SK-N-SH (cell line): ENCODE data around the gene DPF3. TPM values are rescaled to one million over a fixed set of nuclear protein-coding genes. Genes with fewer than 3 reads are reported as not detected.

Experiments used
- CTCF ChIA-PET: fragments of 300-600, 350-600 bp; formaldehyde crosslinking; extraction: SDS; loops from one replicate; lab custom pipeline; 2021; lab: Yijun Ruan, JAX
- POLR2A ChIA-PET: fragments of 350-600 bp; sonication (Branson Sonifier 250); formaldehyde crosslinking; extraction: SDS; loops from one replicate; lab custom pipeline; 2020; ENCODE audit warnings: antibody characterized with exemption, inconsistent platforms; lab: Yijun Ruan, JAX
- DNase-seq: peaks from one replicate; pipeline ENCODE4 v3.0.0; 2012
- H2AFZ ChIP-seq: fragments of 200-600 bp; sonication (generic); 2 replicates; pipeline ENCODE4 v1.8.1; 2016; ENCODE audit warnings: antibody characterized with exemption, mild to moderate bottlenecking, low read depth
- H3F3A ChIP-seq: fragments of 200-600 bp; sonication (generic); replicated peaks from 2 replicates; pipeline ENCODE3; 2016; ENCODE audit warnings: antibody characterized with exemption, mild to moderate bottlenecking; ENCODE audit not compliant: insufficient read depth
- H3K27ac ChIP-seq, 2 experiments: fragments of 200-500 bp in 1 of 2; fragments of 200-600 bp in 1 of 2; sonication (Bioruptor generic) in 1 of 2; sonication (generic), shearing (Covaris generic) in 1 of 2; 2 replicates each; pipeline versions ENCODE4 v1.5.1 to v1.6.1; 2014 to 2016; ENCODE audit warnings: low read depth in 2 of 2, inconsistent platforms in 1 of 2, low read length in 1 of 2, mild to moderate bottlenecking in 1 of 2, mixed read lengths in 1 of 2
- H3K27me3 ChIP-seq: fragments of 200-600 bp; sonication (generic), shearing (Covaris generic); 2 replicates; pipeline ENCODE4 v1.6.1; 2016; ENCODE audit warnings: mixed run types; ENCODE audit not compliant: insufficient read depth
- H3K36me3 ChIP-seq, 2 experiments: fragments of 200-500 bp in 1 of 2; fragments of 200-600 bp in 1 of 2; sonication (Bioruptor generic) in 1 of 2; sonication (generic) in 1 of 2; replicated peaks in 1 of 2; 2 replicates each; pipeline versions ENCODE3 to v1.5.1; 2014 to 2016; ENCODE audit warnings: low read length in 1 of 2, mild to moderate bottlenecking in 1 of 2; ENCODE audit not compliant: insufficient read depth in 2 of 2, control insufficient read depth in 1 of 2
- H3K4me1 ChIP-seq, 2 experiments: fragments of 200-500 bp in 1 of 2; fragments of 200-600 bp in 1 of 2; sonication (Bioruptor generic) in 1 of 2; sonication (generic), shearing (Covaris generic) in 1 of 2; 2 replicates each; pipeline versions ENCODE4 v1.5.1 to v1.6.1; 2014 to 2016; ENCODE audit warnings: low read depth in 1 of 2, low read length in 1 of 2, mixed run types in 1 of 2; ENCODE audit not compliant: insufficient read depth in 2 of 2, control insufficient read depth in 1 of 2
- H3K4me2 ChIP-seq: fragments of 200-600 bp; sonication (generic), shearing (Covaris generic); 2 replicates; pipeline ENCODE4 v1.6.1; 2017; ENCODE audit warnings: mixed run types
- H3K4me3 ChIP-seq, 2 experiments: fragments of 200-500 bp in 1 of 2; fragments of 200-600 bp in 1 of 2; sonication (Bioruptor generic) in 1 of 2; sonication (generic), shearing (Covaris generic) in 1 of 2; 2 replicates each; pipeline versions ENCODE4 v1.5.1 to v1.8.1; 2014 to 2016; ENCODE audit warnings: low read depth in 2 of 2, inconsistent platforms in 1 of 2, low read length in 1 of 2, mild to moderate bottlenecking in 1 of 2, mixed read lengths in 1 of 2, moderate library complexity in 1 of 2
- H3K79me2 ChIP-seq: fragments of 200-600 bp; sonication (generic); 2 replicates; pipeline ENCODE4 v1.8.1; 2017; ENCODE audit warnings: mild to moderate bottlenecking; ENCODE audit not compliant: insufficient read depth
- H3K9ac ChIP-seq: fragments of 200-600 bp; sonication (generic); 2 replicates; pipeline ENCODE4 v1.6.1; 2017; ENCODE audit warnings: mixed run types
- H3K9me2 ChIP-seq: fragments of 200-600 bp; sonication (generic); 2 replicates; pipeline ENCODE4 v1.6.1; 2017; ENCODE audit warnings: mixed run types
- H3K9me3 ChIP-seq: fragments of 200-600 bp; sonication (generic); 2 replicates; pipeline ENCODE4 v1.6.1; 2017; ENCODE audit warnings: mixed run types, mild to moderate bottlenecking, moderate library complexity
- H4K20me1 ChIP-seq: fragments of 200-600 bp; sonication (generic); 2 replicates; pipeline ENCODE4 v1.6.1; 2017; ENCODE audit warnings: mild to moderate bottlenecking, mixed run types; ENCODE audit not compliant: insufficient read depth
- CTCF ChIP-seq: fragments of 200-600 bp; sonication (generic); IDR thresholded peaks from 2 replicates; pipeline ENCODE4 v1.6.1; 2017; ENCODE audit warnings: antibody characterized with exemption, mild to moderate bottlenecking, moderate library complexity
- ELF1 ChIP-seq: IDR thresholded peaks from 2 replicates; pipeline ENCODE4 v1.4.0; 2012
- EP300 ChIP-seq, 2 experiments: IDR thresholded peaks; 2 replicates each; pipeline versions ENCODE4 v1.4.0 to v1.6.1; 2012; ENCODE audit warnings: borderline replicate concordance in 1 of 2, low read depth in 1 of 2, low read length in 1 of 2
- FOXJ3 ChIP-seq: sonication (generic); formaldehyde crosslinking; IDR thresholded peaks from 2 replicates; pipeline ENCODE4 v1.5.1; 2020; ENCODE audit warnings: mild to moderate bottlenecking, missing genetic modification reagents
- GATA2 ChIP-seq: sonication (generic); formaldehyde crosslinking; IDR thresholded peaks from 2 replicates; pipeline ENCODE4 v1.5.0; 2020; ENCODE audit warnings: mild to moderate bottlenecking, missing genetic modification reagents
- IRF3 ChIP-seq: fragments of 150-350 bp; IDR thresholded peaks from 2 replicates; pipeline ENCODE4 v1.6.1; 2016; ENCODE audit warnings: mild to moderate bottlenecking, low read depth, low read length
- JUND ChIP-seq: IDR thresholded peaks from 2 replicates; pipeline ENCODE4 v1.4.0; 2012
- MEF2A ChIP-seq: IDR thresholded peaks from 2 replicates; pipeline ENCODE4 v1.4.0; 2012; ENCODE audit warnings: low read depth, borderline replicate concordance
- MXI1 ChIP-seq: IDR thresholded peaks from 2 replicates; pipeline ENCODE4 v1.6.1; 2012; ENCODE audit warnings: mild to moderate bottlenecking, low read depth, low read length, improper control_type of control experiment
- NRF1 ChIP-seq: IDR thresholded peaks from 2 replicates; pipeline ENCODE4 v1.6.1; 2012; ENCODE audit warnings: low read depth, mild to moderate bottlenecking, low read length
- PBX3 ChIP-seq: IDR thresholded peaks from 2 replicates; pipeline ENCODE4; 2012
- RAD21 ChIP-seq: IDR thresholded peaks from 2 replicates; pipeline ENCODE4 v1.6.1; 2012; ENCODE audit warnings: mild to moderate bottlenecking, low read length
- RFX5 ChIP-seq: IDR thresholded peaks from 2 replicates; pipeline ENCODE4 v1.6.1; 2012; ENCODE audit warnings: mild to moderate bottlenecking, improper control_type of control experiment, low read length
- RXRA ChIP-seq: IDR thresholded peaks from 2 replicates; pipeline ENCODE4 v1.4.0; 2012; ENCODE audit warnings: low read depth, mild to moderate bottlenecking, borderline replicate concordance
- SIN3A ChIP-seq: IDR thresholded peaks from 2 replicates; pipeline ENCODE4 v1.6.1; 2012; ENCODE audit warnings: low read depth, mild to moderate bottlenecking, low read length, moderate library complexity, borderline replicate concordance
- TCF12 ChIP-seq: IDR thresholded peaks from 2 replicates; pipeline ENCODE4 v1.4.0; 2012
- YY1 ChIP-seq: IDR thresholded peaks from 2 replicates; pipeline ENCODE4 v1.4.0; 2012; ENCODE audit warnings: low read depth, mild to moderate bottlenecking
- WGBS: methylation state at CpG from one replicate; pipeline ENCODE4 v1.1.6; 2017; ENCODE audit warnings: low lambda C conversion rate; 5-methylcytosine and 5-hydroxymethylcytosine counted together
- polyA plus RNA-seq, 3 experiments: library from polyadenylated mRNA; depleted of rRNA; stranded (reverse); fragments of >200 nt; gene quantifications; 2 replicates each; pipeline ENCODE4 v1.2.3, GENCODE V29; 2012
- TF ChIP-seq, protein P1 (sequence below): IDR thresholded peaks from 2 replicates; pipeline ENCODE4 v1.4.0; 2012; ENCODE audit warnings: low read depth, borderline replicate concordance

The DPF3 gene
- polyA plus RNA-seq, 1 of the 3 experiments (the other 2 are of a cell fraction), result 2.8 TPM

GRCh38 chr14:72583316-72584272 is 310.3 kb downstream of the DPF3 start:
- ChIA-PET CTCF (no interaction called here), POLR2A (no interaction called here)
- H3K27me3 ChIP-seq, result peaks cover 5% of the 10 kb centered on the region; the same call in 1 of the 2 replicates
- H3K4me3 ChIP-seq, result no peak overlapping the region
- no peaks in the 10 kb centered on the region for H3K9me3 ChIP-seq
- no peak overlapping the region for H3K27ac ChIP-seq
- H3F3A ChIP-seq, result no peaks in the 10 kb centered on the region
- H3K9me2 ChIP-seq, result no peaks in the 10 kb centered on the region
- no peak overlapping the region for H2AFZ ChIP-seq
- H3K79me2 ChIP-seq, result no peaks in the 10 kb centered on the region
- H4K20me1 ChIP-seq, result no peaks in the 10 kb centered on the region
- peaks cover 0 to 5% of the 10 kb centered on the region in 2 experiments; a peak in 1 of 4 replicates for H3K4me1 ChIP-seq
- 59% methylated on average over 5 of the region's 5 CpGs for WGBS
- TF ChIP-seq EP300 (IDR thresholded peaks at IDR 0.05; ENCODE audit: borderline replicate concordance in 1 of 2, low read depth in 1 of 2, low read length in 1 of 2), result no peak
- TF ChIP-seq NRF1, result no peak
- no peak for TF ChIP-seq MEF2A
- no peak for TF ChIP-seq TCF12
- TF ChIP-seq MXI1, result no peak
- no peak for TF ChIP-seq RAD21
- TF ChIP-seq, protein P1, sequence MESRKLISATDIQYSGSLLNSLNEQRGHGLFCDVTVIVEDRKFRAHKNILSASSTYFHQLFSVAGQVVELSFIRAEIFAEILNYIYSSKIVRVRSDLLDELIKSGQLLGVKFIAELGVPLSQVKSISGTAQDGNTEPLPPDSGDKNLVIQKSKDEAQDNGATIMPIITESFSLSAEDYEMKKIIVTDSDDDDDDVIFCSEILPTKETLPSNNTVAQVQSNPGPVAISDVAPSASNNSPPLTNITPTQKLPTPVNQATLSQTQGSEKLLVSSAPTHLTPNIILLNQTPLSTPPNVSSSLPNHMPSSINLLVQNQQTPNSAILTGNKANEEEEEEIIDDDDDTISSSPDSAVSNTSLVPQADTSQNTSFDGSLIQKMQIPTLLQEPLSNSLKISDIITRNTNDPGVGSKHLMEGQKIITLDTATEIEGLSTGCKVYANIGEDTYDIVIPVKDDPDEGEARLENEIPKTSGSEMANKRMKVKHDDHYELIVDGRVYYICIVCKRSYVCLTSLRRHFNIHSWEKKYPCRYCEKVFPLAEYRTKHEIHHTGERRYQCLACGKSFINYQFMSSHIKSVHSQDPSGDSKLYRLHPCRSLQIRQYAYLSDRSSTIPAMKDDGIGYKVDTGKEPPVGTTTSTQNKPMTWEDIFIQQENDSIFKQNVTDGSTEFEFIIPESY, result no peak
- no peak for TF ChIP-seq JUND
- no peak for TF ChIP-seq IRF3
- TF ChIP-seq GATA2, result no peak
- TF ChIP-seq PBX3, result no peak
- no peak for TF ChIP-seq YY1
- TF ChIP-seq RFX5, result no peak
- TF ChIP-seq SIN3A, result no peak
- no peak for TF ChIP-seq ELF1
- no peak for TF ChIP-seq CTCF
- TF ChIP-seq RXRA, result no peak
- no peak for TF ChIP-seq FOXJ3 (CRISPR knock-in tag)
- DNase-seq, result no peak
- no peak overlapping the region for H3K4me2 ChIP-seq
- H3K36me3 ChIP-seq, result no peaks in the 10 kb centered on the region
- no peak overlapping the region for H3K9ac ChIP-seq
